A549 (cell line): ENCODE results near the gene GABBR2. TPM values are rescaled to one million over a fixed set of nuclear protein-coding genes. Genes with fewer than 3 reads are reported as not detected.

ENCODE experiments used
- ATAC-seq, 2 experiments: fragments of 200-7000 bp in 1 of 2; fragments of >200 bp in 1 of 2; cut with Nextera tagmentation in 1 of 2; cut with Tn5 transposase in 1 of 2; 3 replicates each; pipeline versions ENCODE4 v1.8.0 to v1.9.1; 2018 to 2020; ENCODE audit warnings: mild to moderate bottlenecking in 1 of 2, moderate library complexity in 1 of 2
- CTCF ChIA-PET: fragments of 300-600 bp; sonication (Branson Sonifier 250); formaldehyde crosslinking; extraction: SDS; loops from one replicate; lab custom pipeline; 2021; ENCODE audit warnings: antibody characterized with exemption, inconsistent platforms; lab: Yijun Ruan, JAX
- POLR2A ChIA-PET: fragments of 350-600 bp; formaldehyde crosslinking; extraction: SDS; loops from one replicate; lab custom pipeline; 2021; ENCODE audit warnings: antibody characterized with exemption, inconsistent platforms; lab: Yijun Ruan, JAX
- DNase-seq, 2 experiments: peaks; one replicate each; pipeline versions ENCODE4 v3.0.0 to v3.0.0-alpha.2; 2011 to 2016; ENCODE audit warnings: low read depth in 1 of 2, low spot score in 1 of 2
- FAIRE-seq: peaks from 2 replicates; lab custom pipeline; 2011; peaks lifted over from hg19 to GRCh38; lab: Jason Lieb, UNC
- H3K27ac ChIP-seq, 2 experiments: fragments of >200 bp; sonication (Bioruptor Twin); formaldehyde crosslinking; 3 replicates each; pipeline ENCODE4 v1.5.1; 2016 to 2017
- H3K4me1 ChIP-seq: fragments of >200 bp; sonication (Bioruptor Twin); formaldehyde crosslinking; 3 replicates; pipeline ENCODE4 v1.6.1; 2016
- H3K4me2 ChIP-seq: fragments of >200 bp; sonication (Bioruptor Twin); formaldehyde crosslinking; 3 replicates; pipeline ENCODE4 v1.6.1; 2016
- H3K4me3 ChIP-seq: fragments of >200 bp; sonication (Bioruptor Twin); formaldehyde crosslinking; 3 replicates; pipeline ENCODE4 v1.5.1; 2016
- H3K9me3 ChIP-seq: fragments of >200 bp; sonication (Bioruptor Twin); formaldehyde crosslinking; 3 replicates; pipeline ENCODE4 v1.6.1; 2016
- ATOH8 ChIP-seq: fragments of 250-450 bp; sonication (Bioruptor Pico); IDR thresholded peaks from 2 replicates; pipeline ENCODE4 v1.5.0; 2020; ENCODE audit warnings: low read depth, mild to moderate bottlenecking, moderate library complexity
- BHLHE40 ChIP-seq: IDR thresholded peaks from 2 replicates; pipeline ENCODE4 v1.6.1; 2012; ENCODE audit warnings: low read depth, low read length, inconsistent platforms
- CEBPB ChIP-seq, 2 experiments: fragments of >200 bp in 1 of 2; sonication (Bioruptor Twin) in 1 of 2; formaldehyde crosslinking in 1 of 2; IDR thresholded peaks; 2 replicates each; pipeline ENCODE4 v1.6.1; 2012 to 2016
- CHD2 ChIP-seq: fragments of 150-350 bp; IDR thresholded peaks from 2 replicates; pipeline ENCODE4 v1.6.1; 2014; ENCODE audit warnings: low read length; ENCODE audit not compliant: partially characterized antibody
- CHD4 ChIP-seq: fragments of 200-600 bp; sonication (generic); IDR thresholded peaks from 2 replicates; pipeline ENCODE4 v1.6.1; 2016; ENCODE audit warnings: antibody characterized with exemption, mild to moderate bottlenecking, borderline replicate concordance
- EHF ChIP-seq: fragments of 250-450 bp; sonication (Bioruptor Pico); IDR thresholded peaks from 2 replicates; pipeline ENCODE4 v1.5.0; 2020; ENCODE audit warnings: mild to moderate bottlenecking
- EHMT2 ChIP-seq: fragments of 200-600 bp; sonication (generic); IDR thresholded peaks from 2 replicates; pipeline ENCODE4 v1.6.1; 2016; ENCODE audit warnings: antibody characterized with exemption, low read depth, mild to moderate bottlenecking, moderate library complexity
- EP300 ChIP-seq, 2 experiments: fragments of >200 bp; sonication (Bioruptor Twin); formaldehyde crosslinking; IDR thresholded peaks; 2 replicates in 1 of 2; 3 replicates in 1 of 2; pipeline ENCODE4 v1.6.1; 2016 to 2017
- HEYL ChIP-seq: fragments of 250-450 bp; sonication (Bioruptor Pico); IDR thresholded peaks from 2 replicates; pipeline ENCODE4 v1.8.0; 2021; ENCODE audit warnings: mild to moderate bottlenecking, moderate library complexity
- JUN ChIP-seq, 2 experiments: fragments of >200 bp; sonication (Bioruptor Twin); formaldehyde crosslinking; IDR thresholded peaks; 2 replicates in 1 of 2; 3 replicates in 1 of 2; pipeline ENCODE4 v1.6.1; 2016 to 2017
- JUNB ChIP-seq: fragments of >200 bp; sonication (Bioruptor Twin); formaldehyde crosslinking; IDR thresholded peaks from 2 replicates; pipeline ENCODE4 v1.6.1; 2016
- KDM5A ChIP-seq: fragments of 200-600 bp; sonication (generic); IDR thresholded peaks from 2 replicates; pipeline ENCODE4 v1.6.1; 2016; ENCODE audit warnings: antibody characterized with exemption, mild to moderate bottlenecking
- MAZ ChIP-seq: fragments of 150-350 bp; IDR thresholded peaks from 2 replicates; pipeline ENCODE4 v1.6.1; 2014; ENCODE audit warnings: antibody characterized with exemption, low read depth, low read length, borderline replicate concordance
- MYC ChIP-seq: IDR thresholded peaks from 2 replicates; pipeline ENCODE4 v1.6.1; 2012; ENCODE audit warnings: mild to moderate bottlenecking, inconsistent platforms, low read length, improper control_type of control experiment, borderline replicate concordance
- POLR2A ChIP-seq: IDR thresholded peaks from 2 replicates; pipeline ENCODE4 v1.6.1; 2012; ENCODE audit warnings: mild to moderate bottlenecking, low read length
- POLR2AphosphoS2 ChIP-seq: conservative IDR thresholded peaks from 2 replicates; pipeline ENCODE4 v1.6.1; 2012; ENCODE audit warnings: low read length, improper control_type of control experiment, inconsistent platforms
- SREBF2 ChIP-seq: fragments of 450-650 bp; IDR thresholded peaks from 2 replicates; pipeline ENCODE4 v1.6.1; 2014; ENCODE audit warnings: mild to moderate bottlenecking, moderate library complexity
- USF2 ChIP-seq: fragments of 450-650 bp; IDR thresholded peaks from 2 replicates; pipeline ENCODE4 v1.6.1; 2014; ENCODE audit warnings: antibody characterized with exemption
- ZNF302 ChIP-seq: fragments of 250-450 bp; sonication (Bioruptor Pico); IDR thresholded peaks from 2 replicates; pipeline ENCODE4 v1.9.0; 2021; ENCODE audit warnings: inconsistent platforms, mild to moderate bottlenecking, moderate library complexity
- WGBS: methylation state at CpG from one replicate; pipeline ENCODE4 v1.1.6; 2017; ENCODE audit errors: missing lambda C conversion rate; 5-methylcytosine and 5-hydroxymethylcytosine counted together
- polyA plus RNA-seq, 4 experiments: library from polyadenylated mRNA; depleted of rRNA in 3 of 4; stranded (reverse); fragments of >200 nt; fragmentation: RNase III in 1 of 4; extraction: RNeasy Plus Mini Kit Qiagen cat#74134 plus additional on column Dnase treatment in 1 of 4; gene quantifications; 2 replicates in 3 of 4; 3 replicates in 1 of 4; pipeline ENCODE4 v1.2.3, GENCODE V29; 2011 to 2017
- TF ChIP-seq, protein P1 (sequence below): IDR thresholded peaks from 2 replicates; pipeline ENCODE4 v1.6.1; 2012
- TF ChIP-seq, protein P2 (sequence below): fragments of >200 bp; sonication (Bioruptor Twin); formaldehyde crosslinking; IDR thresholded peaks from 2 replicates; pipeline ENCODE4 v1.6.1; 2016
- TF ChIP-seq, protein P3 (sequence below): fragments of >200 bp; sonication (Bioruptor Twin); formaldehyde crosslinking; IDR thresholded peaks from 3 replicates; pipeline ENCODE4 v1.6.1; 2016

GABBR2 gene
- polyA plus RNA-seq, 2 of the 4 experiments (the other 2 are of a cell fraction), result 0.08 to 0.57 TPM

GRCh38 chr9:98428454-98428853, 280.3 kb downstream of the GABBR2 start:
- ChIA-PET CTCF (no interaction called here), POLR2A (no interaction called here)
- WGBS, result 46% methylated on average over 2 of the region's 2 CpGs
- no peak for ATAC-seq
- DNase-seq, result no peak
- FAIRE-seq, result no peak
- H3K4me1 ChIP-seq, result peaks cover 6% of the 10 kb centered on the region; the same call in 1 of the 3 replicates
- no peak for TF ChIP-seq CHD2
- TF ChIP-seq MYC, result no peak
- TF ChIP-seq HEYL, result no peak
- TF ChIP-seq, protein P1, sequence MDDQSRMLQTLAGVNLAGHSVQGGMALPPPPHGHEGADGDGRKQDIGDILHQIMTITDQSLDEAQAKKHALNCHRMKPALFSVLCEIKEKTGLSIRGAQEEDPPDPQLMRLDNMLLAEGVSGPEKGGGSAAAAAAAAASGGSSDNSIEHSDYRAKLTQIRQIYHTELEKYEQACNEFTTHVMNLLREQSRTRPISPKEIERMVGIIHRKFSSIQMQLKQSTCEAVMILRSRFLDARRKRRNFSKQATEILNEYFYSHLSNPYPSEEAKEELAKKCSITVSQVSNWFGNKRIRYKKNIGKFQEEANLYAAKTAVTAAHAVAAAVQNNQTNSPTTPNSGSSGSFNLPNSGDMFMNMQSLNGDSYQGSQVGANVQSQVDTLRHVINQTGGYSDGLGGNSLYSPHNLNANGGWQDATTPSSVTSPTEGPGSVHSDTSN, result no peak
- TF ChIP-seq ZNF302 (CRISPR knock-in tag), result no peak
- TF ChIP-seq, protein P2, sequence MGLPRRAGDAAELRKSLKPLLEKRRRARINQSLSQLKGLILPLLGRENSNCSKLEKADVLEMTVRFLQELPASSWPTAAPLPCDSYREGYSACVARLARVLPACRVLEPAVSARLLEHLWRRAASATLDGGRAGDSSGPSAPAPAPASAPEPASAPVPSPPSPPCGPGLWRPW, result no peak
- TF ChIP-seq USF2, result peak; percentile 71
- TF ChIP-seq JUN (IDR thresholded peaks at IDR 0.05), result no peak
- no peaks in the 10 kb centered on the region for H3K9me3 ChIP-seq
- H3K4me2 ChIP-seq, result no peak overlapping the region
- H3K27ac ChIP-seq, result no peak overlapping the region
- H3K4me3 ChIP-seq, result no peak overlapping the region

- FAIRE-seq (no peak), DNase-seq (no peak), ATAC-seq (no peak)
- H3K27ac ChIP-seq, result no peak overlapping the region
- peaks cover 6% of the 10 kb centered on the region; the same call in 1 of the 3 replicates for H3K4me1 ChIP-seq
- H3K4me2 ChIP-seq, result no peak overlapping the region
- H3K9me3 ChIP-seq, result no peaks in the 10 kb centered on the region
- ChIA-PET CTCF (no interaction called here), POLR2A (no interaction called here)
- 38% methylated on average over 4 of the region's 5 CpGs for WGBS
- no peak overlapping the region for H3K4me3 ChIP-seq
- TF ChIP-seq ATOH8 (CRISPR knock-in tag), result no peak
- TF ChIP-seq EHMT2, result no peak
- TF ChIP-seq KDM5A, result no peak
- no peak for TF ChIP-seq JUNB
- no peak for TF ChIP-seq SREBF2
- TF ChIP-seq POLR2AphosphoS2, result no peak
- no peak for TF ChIP-seq ZNF302 (CRISPR knock-in tag)
- no peak for TF ChIP-seq EP300 (IDR thresholded peaks at IDR 0.05)
- TF ChIP-seq MAZ, result no peak
- TF ChIP-seq, protein P2, result no peak
- no peak for TF ChIP-seq CEBPB (IDR thresholded peaks at IDR 0.05)
These were observed 281.2 kb downstream of the GABBR2 start for GRCh38 chr9:98427491-98427890.

GRCh38 chr9:98425079-98425478, 283.7 kb downstream of the GABBR2 start:
- no peaks in the 10 kb centered on the region for H3K9me3 ChIP-seq
- ATAC-seq, result no peak
- FAIRE-seq, result no peak
- no peak overlapping the region for H3K4me2 ChIP-seq
- POLR2A ChIA-PET, result no interaction called here
- no peak for DNase-seq
- no peak overlapping the region for H3K27ac ChIP-seq
- CTCF ChIA-PET, result interaction anchor here (1.0 kb wide), 1 partner anchor 350 kb away, joined by 5 read pairs; no protein-coding TSS in a partner anchor
- TF ChIP-seq CHD4, result no peak
- TF ChIP-seq, protein P3, sequence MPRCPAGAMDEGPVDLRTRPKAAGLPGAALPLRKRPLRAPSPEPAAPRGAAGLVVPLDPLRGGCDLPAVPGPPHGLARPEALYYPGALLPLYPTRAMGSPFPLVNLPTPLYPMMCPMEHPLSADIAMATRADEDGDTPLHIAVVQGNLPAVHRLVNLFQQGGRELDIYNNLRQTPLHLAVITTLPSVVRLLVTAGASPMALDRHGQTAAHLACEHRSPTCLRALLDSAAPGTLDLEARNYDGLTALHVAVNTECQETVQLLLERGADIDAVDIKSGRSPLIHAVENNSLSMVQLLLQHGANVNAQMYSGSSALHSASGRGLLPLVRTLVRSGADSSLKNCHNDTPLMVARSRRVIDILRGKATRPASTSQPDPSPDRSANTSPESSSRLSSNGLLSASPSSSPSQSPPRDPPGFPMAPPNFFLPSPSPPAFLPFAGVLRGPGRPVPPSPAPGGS, result no peak
- no peak for TF ChIP-seq BHLHE40
- no peak for TF ChIP-seq MYC
- no peak for TF ChIP-seq EHF
- no peak for TF ChIP-seq POLR2A
- H3K4me1 ChIP-seq, result peaks cover 6% of the 10 kb centered on the region; the same call in 1 of the 3 replicates
- WGBS, result 5% methylated on average over 3 of the region's 3 CpGs
- no peak overlapping the region for H3K4me3 ChIP-seq
